Measurements from ENCODE around the gene CSTB.

The CSTB gene

GRCh38 chr21:43752758-43753438 is 23.2 kb downstream of the CSTB start:
- DNase-seq (ENCODE audit: low read depth in 2 of 2, low spot score in 1 of 2): no peak

GRCh38 chr21:43751955-43752591 is 24.0 kb downstream of the CSTB start:
- no peak for DNase-seq (ENCODE audit: low read depth in 2 of 2, low spot score in 1 of 2)

GRCh38 chr21:43750339-43751033 is 25.6 kb downstream of the CSTB start:
- DNase-seq (ENCODE audit: low read depth in 2 of 2, low spot score in 1 of 2): no peak

- no peak for DNase-seq (ENCODE audit: low read depth in 2 of 2, low spot score in 1 of 2)
Measured at GRCh38 chr21:43749651-43750262, 26.4 kb downstream of the CSTB start.

GRCh38 chr21:43748622-43749021 is 27.5 kb downstream of the CSTB start:
- DNase-seq (ENCODE audit: low read depth in 2 of 2, low spot score in 1 of 2): no peak

- no peak for DNase-seq (ENCODE audit: low read depth in 2 of 2, low spot score in 1 of 2)
Measured at GRCh38 chr21:43745772-43746517, 30.2 kb downstream of the CSTB start.

GRCh38 chr21:43744725-43745124 is 31.4 kb downstream of the CSTB start:
- no peak for DNase-seq (ENCODE audit: low read depth in 2 of 2, low spot score in 1 of 2)

GRCh38 chr21:43743947-43744346 is 32.2 kb downstream of the CSTB start:
- DNase-seq (ENCODE audit: low read depth in 2 of 2, low spot score in 1 of 2): no peak

GRCh38 chr21:43741423-43742096 is 34.5 kb downstream of the CSTB start:
- no peak for DNase-seq (ENCODE audit: low read depth in 2 of 2, low spot score in 1 of 2)

GRCh38 chr21:43740497-43741156 is 35.5 kb downstream of the CSTB start:
- no peak for DNase-seq (ENCODE audit: low read depth in 2 of 2, low spot score in 1 of 2)

- no peak for DNase-seq (ENCODE audit: low read depth in 2 of 2, low spot score in 1 of 2)
Measured at GRCh38 chr21:43739621-43740435, 36.3 kb downstream of the CSTB start.

GRCh38 chr21:43737158-43737950 is 38.8 kb downstream of the CSTB start:
- DNase-seq (ENCODE audit: low read depth in 2 of 2, low spot score in 1 of 2): no peak

GRCh38 chr21:43736224-43736883 is 39.8 kb downstream of the CSTB start:
- no peak for DNase-seq (ENCODE audit: low read depth in 2 of 2, low spot score in 1 of 2)

- DNase-seq (ENCODE audit: low read depth in 2 of 2, low spot score in 1 of 2): no peak
Measured at GRCh38 chr21:43735236-43736091, 40.6 kb downstream of the CSTB start.

- DNase-seq (ENCODE audit: low read depth in 2 of 2, low spot score in 1 of 2): no peak
Measured at GRCh38 chr21:43734928-43735229, 41.2 kb downstream of the CSTB start.

GRCh38 chr21:43734131-43734927 is 41.8 kb downstream of the CSTB start:
- DNase-seq (ENCODE audit: low read depth in 2 of 2, low spot score in 1 of 2): no peak
